Fibroblast of lung (primary cell): ENCODE measurements around the gene CZIB.

Experiments used
- EZH2 ChIP-seq: IDR thresholded peaks from 2 replicates; pipeline ENCODE4 v1.5.1; 2012; ENCODE audit warnings: low read length, control low read depth, mild to moderate bottlenecking; ENCODE audit errors: missing control alignments
- TF ChIP-seq, protein P1 (sequence below), 2 donors: IDR thresholded peaks in 1 of 2; conservative IDR thresholded peaks in 1 of 2; 1 replicate in 1 of 2; 2 replicates in 1 of 2; pipeline ENCODE4 v1.5.1; 2011 to 2012; ENCODE audit warnings: low read length in 2 of 2, control low read depth in 1 of 2, inconsistent platforms in 1 of 2, low read depth in 1 of 2, mild to moderate bottlenecking in 1 of 2

DNA sequence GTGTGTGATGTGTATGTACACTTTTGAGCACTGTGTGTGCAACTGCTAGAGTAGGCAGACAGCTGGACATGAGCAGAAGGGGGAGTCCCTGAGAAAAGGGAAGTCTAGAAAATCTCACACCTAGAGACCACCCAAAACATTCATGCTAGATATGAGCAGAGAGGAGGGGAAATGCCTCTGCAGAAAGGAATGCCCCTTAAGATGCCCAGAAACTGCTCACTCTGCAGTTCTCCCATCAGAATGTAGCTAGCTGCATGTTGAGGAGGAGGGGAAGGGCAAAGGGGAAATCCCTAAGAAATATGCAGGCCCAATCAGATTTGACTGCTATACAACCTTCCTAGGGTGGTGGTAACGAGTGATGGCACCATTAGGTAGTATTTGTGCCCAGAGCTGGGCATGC, 49.7 kb upstream of the CZIB start:
- TF ChIP-seq, protein P1, sequence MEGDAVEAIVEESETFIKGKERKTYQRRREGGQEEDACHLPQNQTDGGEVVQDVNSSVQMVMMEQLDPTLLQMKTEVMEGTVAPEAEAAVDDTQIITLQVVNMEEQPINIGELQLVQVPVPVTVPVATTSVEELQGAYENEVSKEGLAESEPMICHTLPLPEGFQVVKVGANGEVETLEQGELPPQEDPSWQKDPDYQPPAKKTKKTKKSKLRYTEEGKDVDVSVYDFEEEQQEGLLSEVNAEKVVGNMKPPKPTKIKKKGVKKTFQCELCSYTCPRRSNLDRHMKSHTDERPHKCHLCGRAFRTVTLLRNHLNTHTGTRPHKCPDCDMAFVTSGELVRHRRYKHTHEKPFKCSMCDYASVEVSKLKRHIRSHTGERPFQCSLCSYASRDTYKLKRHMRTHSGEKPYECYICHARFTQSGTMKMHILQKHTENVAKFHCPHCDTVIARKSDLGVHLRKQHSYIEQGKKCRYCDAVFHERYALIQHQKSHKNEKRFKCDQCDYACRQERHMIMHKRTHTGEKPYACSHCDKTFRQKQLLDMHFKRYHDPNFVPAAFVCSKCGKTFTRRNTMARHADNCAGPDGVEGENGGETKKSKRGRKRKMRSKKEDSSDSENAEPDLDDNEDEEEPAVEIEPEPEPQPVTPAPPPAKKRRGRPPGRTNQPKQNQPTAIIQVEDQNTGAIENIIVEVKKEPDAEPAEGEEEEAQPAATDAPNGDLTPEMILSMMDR (conservative IDR thresholded peaks at IDR 0.05 in 1 of 2, IDR thresholded peaks at IDR 0.05 in 1 of 2; ENCODE audit: low read depth in 1 of 2, low read length in 2 of 2): no peak
- no peak for TF ChIP-seq EZH2
